DMS53 (cell line): ENCODE results near the gene SLC17A4.
"Not testable (repeated sequence)": the region's sequence is repeated elsewhere in the genome, so short reads cannot be mapped to it uniquely, and the experiment has no call there.

Source experiments
- DNase-seq: peaks from one replicate; lab custom pipeline; 2025; lab: John Stamatoyannopoulos, UW

Gene SLC17A4, protein sequence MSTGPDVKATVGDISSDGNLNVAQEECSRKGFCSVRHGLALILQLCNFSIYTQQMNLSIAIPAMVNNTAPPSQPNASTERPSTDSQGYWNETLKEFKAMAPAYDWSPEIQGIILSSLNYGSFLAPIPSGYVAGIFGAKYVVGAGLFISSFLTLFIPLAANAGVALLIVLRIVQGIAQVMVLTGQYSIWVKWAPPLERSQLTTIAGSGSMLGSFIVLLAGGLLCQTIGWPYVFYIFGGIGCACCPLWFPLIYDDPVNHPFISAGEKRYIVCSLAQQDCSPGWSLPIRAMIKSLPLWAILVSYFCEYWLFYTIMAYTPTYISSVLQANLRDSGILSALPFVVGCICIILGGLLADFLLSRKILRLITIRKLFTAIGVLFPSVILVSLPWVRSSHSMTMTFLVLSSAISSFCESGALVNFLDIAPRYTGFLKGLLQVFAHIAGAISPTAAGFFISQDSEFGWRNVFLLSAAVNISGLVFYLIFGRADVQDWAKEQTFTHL

DNA sequence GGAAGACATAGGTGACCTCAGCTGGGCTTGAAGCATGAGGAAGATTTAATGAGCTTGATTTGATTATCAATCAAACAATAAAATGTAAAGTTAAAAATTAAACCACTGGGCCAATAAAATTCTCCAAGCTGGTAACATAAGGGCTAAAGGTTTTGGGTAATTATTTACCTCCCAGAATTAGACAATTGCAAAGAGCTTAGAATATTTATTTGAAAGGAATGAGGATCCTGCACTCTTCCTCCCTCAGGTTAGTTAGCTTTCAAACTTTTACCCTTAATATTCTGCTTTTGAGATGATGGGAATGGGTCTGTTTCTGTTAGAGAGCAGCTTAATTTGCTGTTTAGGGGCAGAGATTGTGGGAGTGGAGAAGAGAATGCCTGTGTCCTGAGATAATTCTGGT is at the start of gene SLC17A4:
Gene SLC17A4 (plus strand): TSS at position 208 of the 400 bp plus-strand sequence. CDS start 7,221 bp downstream, outside the sequence.
- DNase-seq, result no peak

DNA sequence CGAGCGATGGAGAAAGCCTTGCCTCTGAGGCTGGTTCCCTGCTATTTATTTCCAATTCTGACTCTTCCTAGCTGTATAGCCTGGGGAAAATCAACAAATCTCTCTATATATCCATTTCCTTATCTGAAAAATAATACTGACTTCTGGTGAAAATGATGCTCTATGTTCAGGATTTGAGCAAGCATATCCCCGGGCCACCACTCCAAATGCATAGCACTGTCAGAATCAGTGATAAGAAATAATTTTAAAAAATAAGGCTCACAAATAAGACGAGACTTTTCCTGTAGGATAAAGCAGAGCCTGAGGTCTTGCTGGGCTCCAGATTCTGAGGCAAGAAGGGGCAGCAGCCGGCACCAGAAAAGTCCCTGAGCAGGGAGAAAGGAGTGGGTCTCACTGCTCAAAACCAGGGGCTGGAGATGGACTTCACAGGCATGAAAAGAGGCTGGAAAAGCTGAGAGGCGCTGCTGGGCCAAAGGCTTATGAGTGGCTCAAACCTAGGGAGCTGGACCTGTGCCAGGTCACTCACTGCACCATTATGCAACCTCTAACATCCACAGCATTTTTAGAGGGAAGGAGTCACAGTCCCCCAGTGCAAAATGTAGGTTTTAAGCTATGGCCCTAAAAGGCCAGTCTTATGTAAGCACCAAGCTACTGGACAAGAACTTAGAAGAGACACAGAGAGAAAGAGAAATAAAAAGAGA is 48.1 kb upstream of the SLC17A4 start:
- DNase-seq, result peak; percentile 12

DNA sequence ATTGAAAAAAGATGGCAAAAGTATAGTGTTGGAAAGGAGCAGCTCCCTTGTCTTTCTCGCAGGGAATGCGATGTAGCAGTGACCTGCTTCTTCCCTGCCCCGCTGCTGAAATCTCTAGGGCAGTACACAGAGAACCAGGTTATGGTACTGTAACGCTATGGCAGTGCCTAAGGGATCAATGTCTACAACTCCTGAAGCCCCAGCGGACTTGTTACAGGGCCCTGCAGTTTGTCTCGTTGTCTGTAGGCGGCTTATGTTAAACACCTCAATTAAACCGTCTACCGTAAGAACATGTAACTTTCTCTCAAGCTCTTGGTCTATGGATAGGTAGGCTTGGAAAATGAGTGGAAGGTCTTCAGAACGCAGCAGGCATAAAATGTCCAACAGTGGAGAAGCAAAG is 44.8 kb upstream of the SLC17A4 start:
- DNase-seq, result no peak

DNA sequence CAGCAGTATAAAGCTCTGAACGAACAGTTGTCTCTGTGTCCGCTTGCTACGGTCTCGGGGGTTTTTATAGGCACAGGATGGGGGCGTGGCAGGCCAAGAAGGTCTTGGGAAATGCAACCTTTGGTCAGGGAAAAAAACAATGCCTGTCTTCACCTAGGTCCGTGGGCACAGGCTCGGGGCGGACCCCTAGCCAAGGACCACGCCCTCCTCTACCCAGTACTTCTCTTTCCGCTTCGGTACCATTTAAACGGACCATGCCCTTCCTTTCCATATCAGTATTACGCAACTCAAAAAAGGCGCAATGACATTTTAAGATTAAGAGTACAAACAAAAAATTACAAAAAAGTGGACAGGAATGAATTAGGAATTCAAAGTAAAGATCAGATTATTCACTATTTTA is 44.3 kb upstream of the SLC17A4 start:
- no peak for DNase-seq

DNA sequence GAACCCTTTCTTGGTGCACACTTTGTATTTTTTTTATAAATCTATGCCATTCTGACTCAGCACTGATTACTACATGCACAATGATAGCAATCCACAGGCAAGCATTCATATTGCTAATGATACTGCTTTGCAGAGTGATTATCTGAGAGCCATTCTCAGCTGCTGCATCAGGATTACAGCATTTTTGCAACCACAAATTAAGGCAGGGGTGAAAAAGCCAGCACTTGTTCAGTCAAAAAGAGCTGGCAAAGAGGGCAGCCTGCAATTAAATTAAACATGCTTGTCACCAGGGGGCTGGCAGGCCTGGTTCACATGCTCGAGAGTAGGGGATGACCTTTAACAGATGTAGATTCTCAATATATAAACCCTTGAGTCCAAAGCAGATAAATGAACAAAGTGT is 40.7 kb upstream of the SLC17A4 start:
- no peak for DNase-seq

DNA sequence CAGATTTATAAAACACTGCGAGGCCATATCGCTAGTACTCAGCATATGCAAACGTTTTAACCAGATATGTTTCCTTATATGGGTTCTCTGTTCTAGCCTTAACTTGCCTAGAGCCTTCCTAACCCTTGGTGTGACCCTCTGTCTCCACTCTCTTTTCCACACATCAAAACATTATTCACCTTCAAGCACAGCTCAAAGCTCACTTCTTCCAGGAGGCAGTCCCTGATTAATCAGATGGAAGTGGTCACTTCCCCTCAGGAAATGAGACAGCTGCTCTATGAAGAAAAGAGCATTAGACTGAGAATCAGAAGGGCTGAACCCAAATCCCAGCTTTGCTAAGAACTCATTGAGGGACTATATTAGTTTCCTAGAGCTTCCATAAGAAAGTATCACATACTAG is 39.8 kb upstream of the SLC17A4 start:
- no peak for DNase-seq

DNA sequence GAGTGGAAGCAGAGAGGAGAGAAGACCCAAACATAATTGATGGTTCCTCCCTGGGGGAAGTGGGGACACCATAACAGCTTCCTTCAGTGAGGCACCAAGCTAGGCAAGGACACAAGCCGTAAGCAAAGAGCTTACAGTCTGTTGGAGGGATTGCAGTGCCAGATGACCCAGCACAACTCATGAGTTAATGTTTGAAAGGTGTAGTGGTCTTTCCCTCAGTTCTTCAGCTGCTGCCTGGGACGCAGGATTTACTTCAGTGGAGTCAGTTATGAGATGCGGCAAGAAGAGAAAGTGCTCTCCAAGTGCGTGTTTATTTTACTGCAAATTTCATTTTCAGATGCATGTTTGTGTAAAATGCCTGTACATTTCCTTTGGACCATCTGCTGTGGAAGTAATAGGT is 38.7 kb upstream of the SLC17A4 start:
- no peak for DNase-seq

DNA sequence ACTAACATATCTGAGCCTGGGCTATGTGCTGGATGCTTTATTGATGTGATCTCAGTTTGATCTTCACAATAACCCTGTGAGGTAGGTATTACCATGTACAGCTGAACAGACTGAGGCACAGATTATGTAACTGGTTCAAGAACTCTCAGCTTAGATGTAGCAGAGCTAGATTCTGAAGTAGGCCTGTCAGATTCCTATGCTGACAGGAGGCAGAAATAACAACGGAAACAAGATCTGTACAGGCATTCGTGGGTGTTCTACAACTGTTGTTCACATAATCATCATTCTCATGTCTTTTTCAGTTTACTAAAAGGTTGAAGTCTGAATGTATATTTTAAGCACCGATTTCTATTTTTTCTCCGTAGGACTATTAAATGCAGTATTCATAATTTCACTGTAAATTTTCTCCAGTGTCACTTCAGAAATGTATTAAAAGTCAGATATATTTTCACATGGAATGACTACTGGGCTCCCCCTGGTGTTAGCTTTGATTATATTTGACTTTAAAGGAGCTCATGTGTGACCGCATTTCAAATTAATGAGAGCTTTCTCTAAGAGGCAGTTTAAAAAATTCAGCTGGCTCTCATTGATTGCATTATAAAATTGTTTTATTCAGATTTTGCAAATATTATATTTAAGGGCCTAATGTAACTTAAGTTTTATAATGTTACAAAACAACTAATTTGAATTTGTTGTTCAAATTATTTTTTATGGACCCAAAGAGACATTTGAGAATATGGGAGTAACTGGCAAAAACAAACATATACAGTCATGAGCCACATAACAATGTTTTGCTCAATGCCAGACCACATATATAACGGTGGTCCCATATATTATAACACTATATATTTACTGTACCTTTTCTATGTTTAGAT is 36.4 kb upstream of the SLC17A4 start:
- peak; percentile 73 for DNase-seq

DNA sequence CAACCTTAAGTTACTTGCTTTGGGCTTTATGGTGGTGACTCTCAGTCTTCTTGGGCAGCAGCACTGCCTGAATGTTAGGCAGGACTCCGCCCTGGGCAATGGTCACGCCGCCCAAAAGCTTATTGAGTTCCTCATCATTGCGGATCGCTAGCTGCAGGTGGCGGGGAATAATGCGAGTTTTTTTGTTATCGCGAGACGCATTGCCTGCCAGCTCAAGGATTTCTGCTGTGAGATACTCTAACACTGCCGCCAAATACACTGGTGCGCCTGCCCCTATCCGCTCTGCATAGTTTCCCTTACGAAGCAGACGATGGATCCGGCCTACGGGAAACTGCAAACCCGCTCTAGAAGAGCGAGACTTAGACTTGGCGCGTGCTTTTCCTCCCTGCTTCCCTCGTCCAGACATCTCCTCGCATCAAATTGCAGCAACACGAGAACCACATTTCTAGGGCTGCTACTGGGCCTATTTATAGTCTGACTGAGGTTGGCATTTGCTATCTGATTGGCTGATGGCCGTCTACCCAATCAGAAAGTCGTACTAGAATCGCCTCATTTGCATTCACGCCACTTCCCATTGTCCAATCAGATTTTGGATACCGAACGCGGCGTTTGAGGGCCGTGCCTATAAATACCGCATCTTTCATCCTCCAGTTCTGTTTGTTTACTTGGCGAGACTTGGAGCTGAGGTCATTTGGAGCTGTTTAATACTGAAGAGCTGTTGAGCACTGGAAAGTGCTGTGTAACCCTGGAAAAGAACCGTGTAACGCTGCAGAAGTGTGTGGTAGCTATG is 28.2 kb upstream of the SLC17A4 start:
- peak; percentile 71 for DNase-seq

DNA sequence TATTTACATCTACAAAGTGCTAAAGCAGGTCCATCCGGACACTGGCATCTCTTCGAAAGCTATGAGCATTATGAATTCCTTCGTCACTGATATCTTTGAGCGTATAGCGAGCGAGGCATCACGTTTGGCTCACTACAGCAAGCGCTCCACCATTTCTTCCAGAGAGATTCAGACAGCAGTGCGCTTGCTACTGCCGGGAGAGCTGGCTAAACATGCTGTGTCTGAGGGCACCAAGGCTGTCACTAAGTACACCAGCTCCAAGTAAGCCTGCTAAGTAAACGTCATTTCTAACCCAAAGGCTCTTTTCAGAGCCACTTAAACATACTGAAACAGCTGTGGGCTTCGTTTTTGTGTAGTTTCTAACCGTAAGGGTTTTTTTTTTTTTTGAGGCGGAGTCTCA is 27.5 kb upstream of the SLC17A4 start:
- peak; percentile 73 for DNase-seq

DNA sequence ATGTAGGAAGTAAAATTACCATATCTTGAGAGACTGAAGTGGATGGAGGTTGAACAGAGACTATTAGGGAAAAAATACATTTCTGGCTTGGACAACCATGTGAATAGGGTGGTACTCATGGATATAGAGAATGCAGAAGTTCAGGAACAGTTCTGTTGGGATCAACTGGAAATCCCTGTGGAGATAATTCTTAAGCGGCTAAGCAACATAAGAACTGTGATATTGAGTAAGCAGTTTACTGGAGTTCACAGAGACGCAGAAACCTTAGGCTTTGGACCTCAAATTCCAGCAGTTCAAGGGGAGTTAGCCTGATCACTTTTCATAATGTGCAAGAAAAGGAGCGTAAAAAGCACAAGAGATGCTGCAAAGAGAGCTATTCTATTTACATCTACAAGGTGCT is 23.6 kb upstream of the SLC17A4 start:
- DNase-seq, result no peak

DNA sequence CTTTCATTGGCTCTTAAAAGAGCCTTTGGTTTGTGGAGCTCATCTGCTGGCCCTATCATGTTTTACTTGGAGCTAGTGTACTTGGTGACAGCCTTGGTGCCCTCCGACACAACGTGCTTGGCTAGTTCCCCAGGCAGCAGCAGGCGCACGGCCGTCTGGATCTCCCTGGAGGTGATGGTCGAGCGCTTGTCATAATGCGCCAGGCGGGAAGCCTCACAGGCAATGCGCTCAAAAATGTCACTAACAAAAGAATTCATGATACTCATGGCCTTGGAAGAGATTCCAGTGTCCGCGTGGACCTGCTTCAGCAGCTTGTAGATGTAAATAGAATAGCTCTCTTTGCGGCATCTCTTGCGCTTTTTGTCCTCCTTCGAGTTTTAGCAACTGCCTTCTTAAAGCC is 22.8 kb upstream of the SLC17A4 start:
- no peak for DNase-seq

DNA sequence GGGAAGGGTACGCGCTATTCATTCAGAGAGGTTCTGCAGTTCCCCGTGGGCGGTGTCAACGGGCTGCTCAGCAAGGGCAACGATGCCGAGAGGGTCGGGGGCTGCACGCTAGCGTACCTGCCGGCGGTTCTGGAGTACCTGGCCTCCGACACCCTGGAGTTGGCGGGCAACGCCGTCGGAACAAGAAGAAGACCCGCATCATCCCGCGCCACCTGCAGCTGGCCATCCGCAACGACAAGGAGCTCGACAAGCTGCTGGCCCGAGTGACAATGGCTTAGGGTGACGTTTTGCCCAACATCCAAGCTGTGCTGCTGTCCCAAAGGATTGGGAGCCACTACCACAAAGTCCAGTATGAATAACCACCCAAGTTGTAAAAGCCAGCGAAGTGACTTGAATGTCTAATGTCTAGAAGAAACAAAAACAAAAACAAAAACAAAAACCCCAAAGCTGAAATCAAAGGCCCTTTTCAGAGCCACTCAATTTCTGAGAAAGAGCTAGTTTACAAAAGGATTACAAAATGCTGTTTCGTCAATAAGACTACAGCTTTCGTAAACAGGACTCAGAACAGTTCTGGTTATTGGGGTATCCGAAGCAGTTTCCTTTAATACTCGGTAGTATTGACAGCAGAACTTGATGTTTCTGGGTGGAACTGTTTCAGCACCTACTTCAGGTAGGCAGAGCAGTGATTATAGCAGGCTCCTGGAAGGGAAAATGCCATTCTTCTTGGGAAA is 21.9 kb upstream of the SLC17A4 start:
- peak; percentile 67 for DNase-seq

DNA sequence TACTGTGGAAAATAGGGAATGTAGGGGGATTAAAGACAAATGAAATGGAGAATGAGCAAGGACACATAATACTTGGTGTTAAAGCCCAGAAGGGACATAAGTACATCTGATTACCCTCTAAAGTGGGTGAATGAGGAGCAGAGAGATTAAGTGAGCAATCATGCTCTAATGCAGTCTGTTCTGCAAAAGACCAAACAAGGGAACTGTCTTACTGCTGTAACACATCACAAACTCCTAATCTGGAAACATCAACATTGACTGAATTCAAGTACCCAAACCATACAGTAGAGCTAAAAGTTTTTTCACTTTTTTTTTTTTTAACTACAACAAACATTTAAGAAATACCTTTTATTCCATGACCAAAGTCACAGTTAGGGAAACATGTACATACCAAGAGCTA is 19.3 kb upstream of the SLC17A4 start:
- no peak for DNase-seq

DNA sequence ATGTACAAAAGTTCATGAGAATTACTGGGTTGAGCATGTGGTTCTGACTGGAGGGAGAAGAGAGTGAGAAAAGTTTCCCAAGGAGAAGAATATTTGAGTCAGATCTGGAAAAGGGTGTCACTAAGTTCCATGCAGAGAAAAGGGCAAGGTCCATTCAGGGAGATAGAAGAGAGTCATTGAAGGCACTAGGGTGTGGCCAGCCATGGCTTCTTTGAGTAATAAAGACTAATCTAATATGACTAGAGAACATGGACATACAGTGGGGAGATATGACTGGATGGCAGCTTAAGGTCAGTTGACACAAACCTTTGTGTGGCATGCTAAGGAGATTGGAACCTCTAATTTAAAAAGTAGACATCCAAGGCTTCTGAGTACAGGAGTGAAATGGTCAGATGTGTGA is 10.7 kb upstream of the SLC17A4 start:
- no peak for DNase-seq

DNA sequence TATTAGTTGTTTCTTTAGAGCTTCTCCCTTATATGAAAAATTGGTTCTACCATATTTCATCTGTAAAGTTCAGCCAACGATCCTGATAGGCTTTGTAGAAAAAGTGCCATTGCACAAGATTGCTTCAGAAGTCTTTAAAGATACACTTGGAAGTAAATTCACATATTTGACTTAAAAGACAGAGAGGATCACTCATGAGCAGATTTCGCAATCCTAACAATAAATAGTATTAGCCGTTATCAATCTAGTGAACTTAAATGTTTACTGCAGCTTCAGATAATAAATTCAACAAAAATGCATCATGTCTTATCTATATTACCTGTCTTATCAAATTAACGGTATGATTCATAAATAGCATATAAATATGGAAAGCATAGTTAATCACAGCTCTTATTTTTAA is 8.7 kb upstream of the SLC17A4 start:
- no peak for DNase-seq

DNA sequence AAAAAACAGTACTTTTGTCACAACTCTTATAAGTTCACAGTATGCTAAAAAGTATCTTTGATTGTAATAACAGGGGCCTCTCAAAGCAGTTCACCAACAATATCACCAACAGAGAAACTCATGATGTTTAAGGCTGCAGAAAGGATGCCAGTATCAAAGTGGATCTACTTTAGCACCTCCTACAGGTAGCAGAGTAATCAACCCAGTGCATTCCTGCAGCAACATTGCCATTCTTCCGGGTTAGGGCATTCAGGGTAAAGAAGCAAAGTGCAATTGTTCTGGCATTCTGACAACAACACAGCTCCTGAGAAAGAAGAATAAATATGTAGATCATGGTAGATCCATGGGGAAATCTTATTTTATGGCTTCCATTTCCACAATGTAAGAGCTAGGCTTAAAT is 7.6 kb upstream of the SLC17A4 start:
- no peak for DNase-seq

DNA sequence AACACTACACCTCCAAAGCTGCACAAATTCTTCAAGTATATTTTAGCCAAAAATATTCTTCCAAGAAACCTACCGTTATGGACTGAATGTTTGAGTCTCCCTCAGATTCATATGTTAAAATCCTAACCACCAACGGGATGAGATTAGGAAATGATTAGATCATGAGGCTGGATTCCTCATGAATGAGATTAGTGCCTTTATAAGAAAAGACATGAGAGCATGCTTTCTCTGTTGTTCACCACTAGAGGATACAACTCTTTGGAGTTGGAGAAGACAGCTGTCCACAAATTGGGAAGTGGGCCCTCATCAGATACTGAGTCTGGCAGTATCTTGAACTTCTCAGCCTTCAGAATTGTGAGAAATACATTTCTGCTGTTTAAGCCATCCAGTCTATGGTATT is 7.1 kb upstream of the SLC17A4 start:
- DNase-seq, result no peak

DNA sequence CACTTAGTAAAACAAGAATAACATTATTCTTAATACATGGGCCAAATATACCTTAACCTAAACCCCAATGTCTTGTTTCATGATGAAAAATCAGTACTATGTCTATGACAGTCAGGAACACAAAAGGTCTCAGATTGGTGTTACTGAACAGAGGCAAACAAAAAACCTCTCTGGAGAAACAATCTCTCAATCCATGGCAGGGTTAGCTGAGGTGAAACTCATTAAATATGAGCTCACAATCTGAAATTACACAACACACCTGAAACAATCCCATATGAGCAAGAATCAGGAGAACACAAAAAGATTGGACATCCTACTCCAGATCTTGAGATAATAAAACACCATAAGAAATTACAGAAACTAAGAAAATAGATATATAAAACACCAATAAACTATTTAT is 6.5 kb upstream of the SLC17A4 start:
- no peak for DNase-seq

DNA sequence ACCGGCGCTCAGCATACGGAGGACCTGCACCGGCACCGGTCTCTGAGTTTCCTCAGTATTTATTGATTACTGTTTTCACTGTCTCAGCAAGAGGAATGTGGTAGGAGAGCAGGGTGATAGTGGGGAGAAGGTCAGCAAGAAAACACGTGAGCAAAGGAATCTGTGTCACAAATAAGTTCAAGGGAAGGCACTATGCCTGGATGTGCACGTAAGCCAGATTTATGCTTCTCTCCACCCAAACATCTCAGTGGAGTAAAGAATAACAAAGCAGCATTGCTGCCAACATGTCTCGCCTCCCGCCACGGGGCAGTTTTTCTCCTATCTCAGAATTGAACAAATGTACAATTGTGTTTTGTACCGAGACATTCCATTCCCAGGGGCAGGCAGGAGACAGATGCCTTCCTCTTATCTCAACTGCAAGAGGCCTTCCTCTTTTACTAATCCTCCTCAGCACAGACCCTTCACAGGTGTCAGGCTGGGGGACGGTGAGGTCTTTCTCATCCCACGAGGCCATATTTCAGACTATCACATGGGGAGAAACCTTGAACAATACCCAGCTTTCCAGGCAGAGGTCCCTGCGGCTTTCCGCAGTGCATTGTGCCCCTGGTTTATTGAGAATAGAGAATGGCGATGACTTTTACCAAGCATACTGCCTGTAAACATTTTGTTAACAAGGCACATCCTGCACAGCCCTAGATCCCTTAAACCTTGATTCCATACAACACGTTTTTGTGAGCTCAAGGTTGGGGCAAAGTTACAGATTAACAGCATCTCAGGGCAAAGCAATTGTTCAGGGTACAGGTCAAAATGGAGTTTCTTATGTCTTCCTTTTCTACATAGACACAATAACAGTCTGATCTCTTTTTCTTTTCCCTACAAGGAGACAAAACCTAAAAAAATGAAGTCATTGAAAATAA is 5.7 kb upstream of the SLC17A4 start:
- DNase-seq, result not testable (repeated sequence)
